H1 (cell line): ENCODE results near the gene MIDN. TPM values are rescaled to one million over a fixed set of nuclear protein-coding genes. Genes with fewer than 3 reads are reported as not detected.
A peak's percentile ranks its signal among the peaks of the same experiment; 100 is the strongest.

Source experiments
- CTCF ChIA-PET: fragments of 300-600 bp; sonication (Branson Sonifier 250); formaldehyde crosslinking; loops from one replicate; lab custom pipeline; 2021; ENCODE audit not compliant: partially characterized antibody; lab: Charles Lee
- POLR2A ChIA-PET: fragments of 300-600 bp; sonication (Branson Sonifier 250); formaldehyde crosslinking; loops from one replicate; lab custom pipeline; 2021; ENCODE audit warnings: inconsistent platforms; ENCODE audit not compliant: partially characterized antibody; lab: Charles Lee
- DNase-seq, 2 experiments: peaks; one replicate each; pipeline versions ENCODE4 v3.0.0 to v3.0.0-alpha.2; 2010 to 2022; ENCODE audit warnings: low spot score in 2 of 2, low read depth in 1 of 2, mixed read lengths in 1 of 2
- FAIRE-seq: peaks from 2 replicates; lab custom pipeline; 2011; peaks lifted over from hg19 to GRCh38; lab: Jason Lieb, UNC
- H2AFZ ChIP-seq: 2 replicates; pipeline ENCODE4 v1.8.1; 2012; ENCODE audit warnings: low read length, inconsistent platforms
- H2AK5ac ChIP-seq: 2 replicates; pipeline ENCODE4 v1.6.1; 2013; ENCODE audit warnings: low read depth, low read length
- H2BK120ac ChIP-seq: replicated peaks from 2 replicates; pipeline ENCODE3; 2013; ENCODE audit warnings: low read depth, low read length, inconsistent platforms
- H2BK12ac ChIP-seq: 2 replicates; pipeline ENCODE4 v1.6.1; 2013; ENCODE audit warnings: low read depth, low read length
- H2BK15ac ChIP-seq: 2 replicates; pipeline ENCODE4 v1.6.1; 2013; ENCODE audit warnings: low read length
- H2BK20ac ChIP-seq: 2 replicates; pipeline ENCODE4 v1.6.1; 2013; ENCODE audit warnings: low read length
- H2BK5ac ChIP-seq: 2 replicates; pipeline ENCODE4 v1.6.1; 2013; ENCODE audit warnings: low read depth, low read length
- H3K14ac ChIP-seq: 2 replicates; pipeline ENCODE4 v1.6.1; 2013; ENCODE audit warnings: inconsistent platforms; ENCODE audit not compliant: insufficient read length
- H3K18ac ChIP-seq: 2 replicates; pipeline ENCODE4 v1.6.1; 2013; ENCODE audit warnings: low read length; ENCODE audit errors: extremely low read depth
- H3K23ac ChIP-seq: 2 replicates; pipeline ENCODE4 v1.6.1; 2013; ENCODE audit warnings: inconsistent platforms; ENCODE audit not compliant: insufficient read length
- H3K23me2 ChIP-seq: 2 replicates; pipeline ENCODE4 v1.6.1; 2013; ENCODE audit warnings: low read depth, low read length
- H3K27ac ChIP-seq: 2 replicates; pipeline ENCODE4 v1.6.1; 2011; ENCODE audit warnings: low read depth, low read length, inconsistent platforms
- H3K27me3 ChIP-seq, 4 experiments: replicated peaks in 1 of 4; 1 replicate in 1 of 4; 2 replicates in 3 of 4; pipeline versions ENCODE4 v1.6.1 to v1.8.1; 2011 to 2013; ENCODE audit warnings: low read length in 3 of 4, mild to moderate bottlenecking in 3 of 4, inconsistent platforms in 2 of 4, mixed read lengths in 2 of 4, moderate library complexity in 1 of 4; ENCODE audit not compliant: control insufficient read depth in 3 of 4, insufficient read depth in 3 of 4; ENCODE audit errors: extremely low read depth in 1 of 4
- H3K36me3 ChIP-seq, 4 experiments: 2 replicates each; pipeline versions ENCODE4 v1.6.1 to v1.8.1; 2011 to 2013; ENCODE audit warnings: mild to moderate bottlenecking in 4 of 4, low read length in 3 of 4, moderate library complexity in 2 of 4, control low read depth in 1 of 4, inconsistent platforms in 1 of 4; ENCODE audit not compliant: insufficient read depth in 4 of 4, control insufficient read depth in 2 of 4
- H3K4ac ChIP-seq: replicated peaks from 2 replicates; pipeline ENCODE3; 2013; ENCODE audit warnings: low read length, low read depth, mixed read lengths, inconsistent platforms; ENCODE audit not compliant: insufficient read length
- H3K4me1 ChIP-seq, 4 experiments: replicated peaks in 1 of 4; 1 replicate in 1 of 4; 2 replicates in 3 of 4; pipeline versions ENCODE4 v1.6.1 to v1.8.1; 2011 to 2013; ENCODE audit warnings: low read length in 3 of 4, inconsistent platforms in 2 of 4, mixed read lengths in 1 of 4; ENCODE audit not compliant: insufficient read depth in 4 of 4, control insufficient read depth in 3 of 4
- H3K4me2 ChIP-seq, 2 experiments: 2 replicates each; pipeline versions ENCODE4 v1.6.1 to v1.8.1; 2011 to 2013; ENCODE audit warnings: low read depth in 2 of 2, low read length in 2 of 2, control low read depth in 1 of 2, inconsistent platforms in 1 of 2, mild to moderate bottlenecking in 1 of 2; ENCODE audit not compliant: insufficient read depth in 1 of 2
- H3K4me3 ChIP-seq, 4 experiments: fragments of 200-600, 300-600 bp in 1 of 4; sonication (generic), shearing (Covaris generic), sonication (Bioruptor Twin) in 1 of 4; 2 replicates each; pipeline versions ENCODE4 v1.5.1 to v1.8.1; 2011 to 2016; ENCODE audit warnings: low read length in 4 of 4, low read depth in 3 of 4, control low read depth in 2 of 4, inconsistent platforms in 2 of 4, mild to moderate bottlenecking in 2 of 4, mixed read lengths in 1 of 4, moderate library complexity in 1 of 4; ENCODE audit not compliant: insufficient read depth in 2 of 4; ENCODE audit errors: extremely low read depth in 1 of 4
- H3K56ac ChIP-seq: replicated peaks from 2 replicates; pipeline ENCODE3; 2013; ENCODE audit warnings: low read depth, mild to moderate bottlenecking, mixed read lengths, low read length, inconsistent platforms; ENCODE audit not compliant: insufficient read length
- H3K79me1 ChIP-seq: 2 replicates; pipeline ENCODE4 v1.6.1; 2013; ENCODE audit warnings: low read depth, low read length, control low read depth
- H3K79me2 ChIP-seq, 2 experiments: 2 replicates each; pipeline versions ENCODE4 v1.6.1 to v1.8.1; 2012 to 2013; ENCODE audit warnings: low read length in 2 of 2, mild to moderate bottlenecking in 2 of 2, inconsistent platforms in 1 of 2; ENCODE audit not compliant: insufficient read depth in 2 of 2, control insufficient read depth in 1 of 2
- H3K9ac ChIP-seq, 4 experiments: replicated peaks in 1 of 4; 1 replicate in 1 of 4; 2 replicates in 3 of 4; pipeline versions ENCODE4 v1.6.1 to v1.8.1; 2011 to 2013; ENCODE audit warnings: low read depth in 3 of 4, low read length in 3 of 4, control low read depth in 2 of 4, mild to moderate bottlenecking in 2 of 4, moderate library complexity in 2 of 4, inconsistent platforms in 1 of 4; ENCODE audit errors: extremely low read depth in 1 of 4
- H3K9me3 ChIP-seq, 2 experiments: 2 replicates each; pipeline versions ENCODE4 v1.6.1 to v1.8.1; 2012 to 2013; ENCODE audit warnings: mild to moderate bottlenecking in 2 of 2, moderate library complexity in 2 of 2, control low read depth in 1 of 2, inconsistent platforms in 1 of 2, low read depth in 1 of 2, low read length in 1 of 2, mixed read lengths in 1 of 2; ENCODE audit not compliant: insufficient read depth in 2 of 2
- H4K20me1 ChIP-seq, 2 experiments: replicated peaks in 1 of 2; 2 replicates each; pipeline versions ENCODE3 to v1.8.1; 2011 to 2013; ENCODE audit warnings: inconsistent platforms in 2 of 2, low read length in 2 of 2, mild to moderate bottlenecking in 1 of 2; ENCODE audit not compliant: insufficient read depth in 2 of 2, control insufficient read depth in 1 of 2
- H4K5ac ChIP-seq: 2 replicates; pipeline ENCODE4 v1.6.1; 2013; ENCODE audit warnings: low read length, low read depth, mixed read lengths, inconsistent platforms; ENCODE audit not compliant: insufficient read length
- H4K8ac ChIP-seq: 2 replicates; pipeline ENCODE4 v1.8.0; 2013; ENCODE audit warnings: mild to moderate bottlenecking, moderate library complexity, low read length, inconsistent platforms; ENCODE audit not compliant: insufficient read depth; ENCODE audit errors: extremely low read depth
- H4K91ac ChIP-seq: replicated peaks from 2 replicates; pipeline ENCODE3; 2013; ENCODE audit warnings: low read length, mixed read lengths, inconsistent platforms; ENCODE audit not compliant: insufficient read length
- CBX5 ChIP-seq: fragments of 300-800, 300-1000 bp; sonication (generic); IDR thresholded peaks from 2 replicates; pipeline ENCODE4 v1.7.1; 2016; ENCODE audit warnings: antibody characterized with exemption, low read length, low read depth
- CHD1 ChIP-seq: IDR thresholded peaks from 2 replicates; pipeline ENCODE4 v1.6.1; 2012; ENCODE audit warnings: low read depth, low read length, improper control_type of control experiment
- GABPA ChIP-seq: IDR thresholded peaks from 2 replicates; pipeline ENCODE4 v1.6.1; 2011; ENCODE audit warnings: mild to moderate bottlenecking, low read length, moderate library complexity, borderline replicate concordance; ENCODE audit not compliant: insufficient read depth
- RAD21 ChIP-seq, 2 experiments: IDR thresholded peaks in 1 of 2; conservative IDR thresholded peaks in 1 of 2; 2 replicates each; pipeline ENCODE4 v1.6.1; 2011; ENCODE audit warnings: low read depth in 2 of 2, low read length in 2 of 2, improper control_type of control experiment in 1 of 2, inconsistent platforms in 1 of 2, mild to moderate bottlenecking in 1 of 2, moderate library complexity in 1 of 2
- RBBP5 ChIP-seq: IDR thresholded peaks from 2 replicates; pipeline ENCODE4 v1.7.1; 2012; ENCODE audit warnings: low read depth, mild to moderate bottlenecking, inconsistent platforms, low read length, moderate library complexity, borderline replicate concordance
- WGBS, 2 experiments: shearing (Covaris generic) in 1 of 2; methylation state at CpG; one replicate each; pipeline versions ENCODE4 v1.1.6 to v1.1.7; 2013 to 2015; ENCODE audit warnings: low lambda C conversion rate in 2 of 2, mixed read lengths in 2 of 2, inconsistent platforms in 1 of 2, low coverage in 1 of 2, missing lambda C conversion rate in 1 of 2; ENCODE audit not compliant: insufficient replicate concordance in 2 of 2, insufficient coverage in 1 of 2, insufficient read length in 1 of 2; ENCODE audit errors: extremely low coverage in 1 of 2, missing lambda C conversion rate in 1 of 2; 5-methylcytosine and 5-hydroxymethylcytosine counted together
- polyA plus RNA-seq, 7 experiments: library from polyadenylated mRNA; depleted of rRNA in 3 of 7; stranded (reverse) in 5 of 7; unstranded in 2 of 7; fragments of >200 nt in 5 of 7; fragments of 200-250 nt in 2 of 7; gene quantifications; 1 replicate in 5 of 7; 2 replicates in 1 of 7; 4 replicates in 1 of 7; pipeline versions ENCODE4 v1.2.1 to v1.2.3, GENCODE V29; 2011 to 2013; ENCODE audit warnings: missing spikeins in 2 of 7, mixed read lengths in 2 of 7
- total RNA-seq: library from RNA; stranded (reverse); fragmentation: NEBNext Ultra II Directional; extraction: Animal tissue kit (Norgen Biotek cat#: 25700); gene quantifications from 2 replicates; pipeline ENCODE4 v1.2.1, GENCODE V29; 2021
- TF ChIP-seq, protein P1 (sequence below), 3 experiments: IDR thresholded peaks; 1 replicate in 2 of 3; 2 replicates in 1 of 3; pipeline versions ENCODE4 v1.5.1 to v1.6.1; 2011; ENCODE audit warnings: low read length in 3 of 3, mild to moderate bottlenecking in 3 of 3, inconsistent platforms in 2 of 3, low read depth in 1 of 3, moderate library complexity in 1 of 3; ENCODE audit not compliant: insufficient read depth in 1 of 3; ENCODE audit errors: control extremely low read depth in 1 of 3

The MIDN gene
- total and polyA plus RNA-seq, 2 of the 8 experiments (the other 6 are each of a cell fraction or from before 2014, with no cell fraction given), result 39.8 to 159 TPM

DNA sequence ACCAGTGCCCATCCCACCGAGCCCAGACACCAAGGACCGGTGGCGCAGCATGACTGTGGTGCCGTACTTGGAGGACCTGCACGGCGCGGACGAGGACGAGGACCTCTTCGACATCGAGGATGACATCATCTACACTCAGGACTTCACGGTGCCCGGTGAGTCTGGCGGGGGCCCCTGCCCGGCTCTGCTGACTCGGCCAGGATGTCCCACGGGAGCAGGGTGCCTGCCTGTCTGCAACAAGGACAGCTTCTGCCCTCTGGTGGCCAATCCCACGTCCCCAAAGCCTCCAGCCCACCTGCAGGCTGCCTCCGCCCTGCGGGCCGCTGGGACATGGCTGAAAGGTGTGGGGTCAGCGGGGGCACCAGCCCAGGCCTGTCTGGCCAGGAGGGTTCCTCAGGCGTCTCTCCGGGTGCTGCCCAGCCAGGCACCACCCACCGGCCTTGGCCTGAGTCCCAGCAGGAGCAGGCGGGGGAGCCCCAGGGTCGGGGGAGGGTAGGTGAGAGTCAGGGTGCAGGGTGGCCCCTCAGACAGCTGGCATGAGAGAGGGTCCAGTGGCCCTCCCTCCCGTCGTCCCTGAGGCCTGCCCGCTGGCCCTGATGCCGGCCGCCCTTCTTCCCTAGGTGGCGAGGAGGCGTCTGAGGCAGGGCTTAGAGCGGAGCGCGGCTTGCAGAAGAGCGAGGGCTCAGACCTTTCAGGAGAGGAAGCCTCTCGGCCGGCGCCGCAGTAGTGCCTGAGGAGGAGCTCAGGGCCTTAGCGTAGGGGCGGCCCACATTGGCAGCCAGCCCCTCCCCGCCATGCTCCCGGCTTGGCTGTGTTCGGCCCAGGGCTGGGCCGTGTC is 25.1 kb upstream of the MIDN start:
- H3K4me2 ChIP-seq, result no peak overlapping the region
- CTCF ChIA-PET, result interaction anchor here (0.5 to 9.0 kb wide), 39 partner anchors 9 to 1387 kb away, joined by 3 to 56 read pairs (median 4); partner anchors contain the start of genes ATP5F1D and CBARP
- TF ChIP-seq RBBP5 (no peak), CBX5 (no peak), RAD21 (IDR thresholded peaks at IDR 0.05 in 1 of 2, conservative IDR thresholded peaks at IDR 0.05 in 1 of 2; ENCODE audit: low read depth in 2 of 2, low read length in 2 of 2) (peak; percentile 51 to 63), CHD1 (no peak), GABPA (peak; percentile 82; the same call in 1 of the 2 replicates)
- TF ChIP-seq, protein P1, sequence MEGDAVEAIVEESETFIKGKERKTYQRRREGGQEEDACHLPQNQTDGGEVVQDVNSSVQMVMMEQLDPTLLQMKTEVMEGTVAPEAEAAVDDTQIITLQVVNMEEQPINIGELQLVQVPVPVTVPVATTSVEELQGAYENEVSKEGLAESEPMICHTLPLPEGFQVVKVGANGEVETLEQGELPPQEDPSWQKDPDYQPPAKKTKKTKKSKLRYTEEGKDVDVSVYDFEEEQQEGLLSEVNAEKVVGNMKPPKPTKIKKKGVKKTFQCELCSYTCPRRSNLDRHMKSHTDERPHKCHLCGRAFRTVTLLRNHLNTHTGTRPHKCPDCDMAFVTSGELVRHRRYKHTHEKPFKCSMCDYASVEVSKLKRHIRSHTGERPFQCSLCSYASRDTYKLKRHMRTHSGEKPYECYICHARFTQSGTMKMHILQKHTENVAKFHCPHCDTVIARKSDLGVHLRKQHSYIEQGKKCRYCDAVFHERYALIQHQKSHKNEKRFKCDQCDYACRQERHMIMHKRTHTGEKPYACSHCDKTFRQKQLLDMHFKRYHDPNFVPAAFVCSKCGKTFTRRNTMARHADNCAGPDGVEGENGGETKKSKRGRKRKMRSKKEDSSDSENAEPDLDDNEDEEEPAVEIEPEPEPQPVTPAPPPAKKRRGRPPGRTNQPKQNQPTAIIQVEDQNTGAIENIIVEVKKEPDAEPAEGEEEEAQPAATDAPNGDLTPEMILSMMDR (IDR thresholded peaks at IDR 0.05; ENCODE audit: control extremely low read depth in 1 of 3, insufficient read depth in 1 of 3, low read depth in 1 of 3, low read length in 3 of 3), result peak; percentile 72 to 91 (median 79)
- peaks cover 4% of the 10 kb centered on the region for H3K79me1 ChIP-seq
- H3K14ac ChIP-seq, result no peak overlapping the region
- FAIRE-seq (no peak), DNase-seq (peak in 1 of 2 experiments; percentile 80)
- no peak overlapping the region for H2AFZ ChIP-seq
- no peaks in the 10 kb centered on the region; a peak in 1 of 7 replicates for H3K4me1 ChIP-seq
- no peaks in the 10 kb centered on the region for H3K27me3 ChIP-seq
- no peak overlapping the region for H3K18ac ChIP-seq
- peaks cover 0 to 8% of the 10 kb centered on the region in 2 experiments; a peak in 1 of 4 replicates for H3K79me2 ChIP-seq
- no peak overlapping the region for H2BK20ac ChIP-seq
- peaks cover 16 to 30% of the 10 kb centered on the region in 2 experiments for H4K20me1 ChIP-seq
- POLR2A ChIA-PET, result interaction anchor here (0.6 to 2.1 kb wide), 13 partner anchors 9 to 197 kb away, joined by 3 to 10 read pairs (median 4); partner anchors contain the start of genes CBARP, CIRBP and CNN2
- H3K23me2 ChIP-seq, result no peaks in the 10 kb centered on the region
- H2BK12ac ChIP-seq, result no peak overlapping the region
- no peak overlapping the region for H3K4ac ChIP-seq
- H2AK5ac ChIP-seq, result no peak overlapping the region
- H3K23ac ChIP-seq, result no peak overlapping the region
- no peaks in the 10 kb centered on the region for H3K9me3 ChIP-seq
- H2BK15ac ChIP-seq, result 0 out of 2 replicates have a peak overlapping the region, but pooled peaks have one; percentile 61
- no peak overlapping the region for H3K9ac ChIP-seq
- peaks cover 0 to 57% (median 2%) of the 10 kb centered on the region in 4 experiments; a peak in 4 of 8 replicates for H3K36me3 ChIP-seq
- WGBS, 2 experiments, result 86% methylated on average over 39 of the region's 48 CpGs; no CpG with 5 or more reads in 1 of the 2 experiments
- H3K56ac ChIP-seq, result no peak overlapping the region
- no peak overlapping the region for H2BK120ac ChIP-seq
- peak overlapping the region; percentile 80 for H4K8ac ChIP-seq
- no peak overlapping the region for H4K5ac ChIP-seq
- no peak overlapping the region; the same call in 1 of the 2 replicates for H3K27ac ChIP-seq
- H2BK5ac ChIP-seq, result peak overlapping the region; percentile 66; the same call in 1 of the 2 replicates
- no peak overlapping the region for H3K4me3 ChIP-seq
- no peak overlapping the region for H4K91ac ChIP-seq
